Hepatocyte (in vitro differentiated cells): ENCODE measurements around the gene DUOXA2. TPM values are rescaled to one million over a fixed set of nuclear protein-coding genes. Genes with fewer than 3 reads are reported as not detected.
"Not testable (repeated sequence)": the region's sequence is repeated elsewhere in the genome, so short reads cannot be mapped to it uniquely, and the experiment has no call there.

Source experiments
- DNase-seq: peaks from one replicate; pipeline ENCODE4 v3.0.0-alpha.2; 2016; ENCODE audit warnings: low spot score
- H2AFZ ChIP-seq: fragments of 200-600 bp; sonication (generic); 2 replicates; pipeline ENCODE4 v1.6.0; 2016; ENCODE audit warnings: antibody characterized with exemption, mild to moderate bottlenecking
- H3K27ac ChIP-seq: fragments of 200-600 bp; sonication (generic); 2 replicates; pipeline ENCODE4 v1.5.1; 2016; ENCODE audit warnings: mild to moderate bottlenecking
- H3K27me3 ChIP-seq: fragments of 200-600 bp; sonication (generic); 2 replicates; pipeline ENCODE4 v1.6.1; 2016
- H3K36me3 ChIP-seq: fragments of 200-600 bp; sonication (generic); replicated peaks from 2 replicates; pipeline ENCODE4 v1.5.1; 2016; ENCODE audit warnings: low read depth; ENCODE audit not compliant: insufficient read depth
- H3K4me1 ChIP-seq: fragments of 200-600 bp; sonication (generic); 2 replicates; pipeline ENCODE4 v1.5.1; 2016; ENCODE audit warnings: mild to moderate bottlenecking, moderate library complexity; ENCODE audit not compliant: insufficient read depth
- H3K4me2 ChIP-seq: fragments of 200-600 bp; sonication (generic); 2 replicates; pipeline ENCODE4 v1.6.0; 2016
- H3K4me3 ChIP-seq: fragments of 200-600 bp; sonication (generic); 2 replicates; pipeline ENCODE4 v1.5.1; 2016; ENCODE audit warnings: mild to moderate bottlenecking
- H3K79me2 ChIP-seq: fragments of 200-600 bp; sonication (generic); 2 replicates; pipeline ENCODE4 v1.6.0; 2017; ENCODE audit warnings: mild to moderate bottlenecking
- H3K9me2 ChIP-seq: fragments of 200-600 bp; sonication (generic); replicated peaks from 2 replicates; pipeline ENCODE4 v1.6.0; 2017; ENCODE audit warnings: mild to moderate bottlenecking; ENCODE audit not compliant: insufficient read depth
- H3K9me3 ChIP-seq: fragments of 200-600 bp; sonication (generic); 2 replicates; pipeline ENCODE4 v1.5.1; 2016; ENCODE audit warnings: low read depth, mild to moderate bottlenecking
- H4K20me1 ChIP-seq: fragments of 200-600 bp; sonication (generic); 2 replicates; pipeline ENCODE4 v1.6.0; 2016; ENCODE audit warnings: mild to moderate bottlenecking; ENCODE audit not compliant: insufficient read depth, poor library complexity, severe bottlenecking
- CTCF ChIP-seq: fragments of 200-600 bp; sonication (generic); IDR thresholded peaks from 2 replicates; pipeline ENCODE4 v1.5.1; 2016; ENCODE audit warnings: antibody characterized with exemption, mild to moderate bottlenecking; ENCODE audit not compliant: poor library complexity
- EZH2 ChIP-seq: fragments of 200-600 bp; sonication (generic); IDR thresholded peaks from 2 replicates; pipeline ENCODE4 v1.6.1; 2016; ENCODE audit warnings: antibody characterized with exemption, mild to moderate bottlenecking, borderline replicate concordance
- EZH2phosphoT487 ChIP-seq: fragments of 200-600 bp; sonication (generic); IDR thresholded peaks from one replicate; pipeline ENCODE4 v1.6.1; 2018; ENCODE audit warnings: antibody characterized with exemption, mild to moderate bottlenecking, low read depth, moderate library complexity; ENCODE audit not compliant: unreplicated experiment, severe bottlenecking
- WGBS: methylation state at CpG from one replicate; pipeline ENCODE4 v1.1.6; 2016; ENCODE audit warnings: low lambda C conversion rate; ENCODE audit errors: missing lambda C conversion rate; 5-methylcytosine and 5-hydroxymethylcytosine counted together
- polyA plus RNA-seq: library from polyadenylated mRNA; unstranded; fragments of >200 nt; fragmentation: Nextera tagmentation; extraction: Ambion mirVana; gene quantifications from 2 replicates; pipeline ENCODE4 v1.2.1, GENCODE V29; 2016
- total RNA-seq: library from RNA; depleted of rRNA; stranded (reverse); fragments of >200 nt; gene quantifications from 2 replicates; pipeline ENCODE4 v1.2.3, GENCODE V29; 2014

Gene DUOXA2
- total RNA-seq (13.8 and 24.6 TPM in 2 replicates), polyA plus RNA-seq (35.8 and 40.1 TPM in 2 replicates)

DNA sequence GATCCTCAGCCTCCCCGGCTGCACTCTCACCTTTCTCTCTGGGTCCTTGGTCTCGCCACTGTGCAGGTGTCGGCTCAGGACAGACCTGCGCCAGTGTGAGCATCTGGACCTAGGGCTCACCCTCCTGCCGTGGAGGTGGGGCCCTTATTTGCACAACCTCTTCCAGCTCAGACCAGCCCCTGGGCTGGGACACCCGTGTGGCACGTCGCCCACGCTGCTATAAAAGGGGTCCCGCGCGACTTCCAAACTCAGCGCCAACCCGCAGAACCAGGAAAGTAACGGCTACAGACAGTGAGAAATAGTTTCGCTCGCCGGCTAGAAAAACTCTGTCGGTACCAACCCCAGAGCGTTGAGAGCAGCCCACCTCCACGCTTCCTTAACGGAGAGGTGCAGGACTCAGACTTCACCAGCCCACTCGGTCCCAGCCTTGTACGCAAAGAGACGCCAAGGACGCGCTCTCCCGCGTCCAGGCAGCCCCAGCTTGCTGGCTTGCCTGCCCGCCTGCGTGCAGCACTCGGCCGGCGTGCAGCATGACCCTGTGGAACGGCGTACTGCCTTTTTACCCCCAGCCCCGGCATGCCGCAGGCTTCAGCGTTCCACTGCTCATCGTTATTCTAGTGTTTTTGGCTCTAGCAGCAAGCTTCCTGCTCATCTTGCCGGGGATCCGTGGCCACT, at the start of gene DUOXA2, which contains the start of gene DUOX2:
Gene DUOXA2, plus strand, starts transcription at position 251 of the 675 bp plus-strand sequence. Its CDS starts 280 bp downstream, at position 531.
Gene DUOX2, minus strand, starts transcription at position 97 of the 675 bp plus-strand sequence. CDS start 761 bp downstream, outside the sequence.
- Histone ChIP-seq H3K9me3 (no peaks in the 10 kb centered on the region), H3K4me3 (no peak within 1 kb of the TSS), H3K36me3 (no peaks in the 10 kb centered on the region), H3K9me2 (no peaks in the 10 kb centered on the region), H4K20me1 (no peaks in the 10 kb centered on the region), H2AFZ (no peak within 1 kb of the TSS), H3K27ac (no peak within 1 kb of the TSS), H3K4me2 (peak within 1 kb of the TSS; percentile 89), H3K79me2 (no peaks in the 10 kb centered on the region), H3K4me1 (peaks cover 20% of the 10 kb centered on the region), H3K27me3 (peaks cover 76% of the 10 kb centered on the region)
- peak; percentile 92 for TF ChIP-seq EZH2
- no peak for TF ChIP-seq CTCF
- DNase-seq, result peak; percentile 41
- 10% methylated on average over 42 of the region's 42 CpGs for WGBS

DNA sequence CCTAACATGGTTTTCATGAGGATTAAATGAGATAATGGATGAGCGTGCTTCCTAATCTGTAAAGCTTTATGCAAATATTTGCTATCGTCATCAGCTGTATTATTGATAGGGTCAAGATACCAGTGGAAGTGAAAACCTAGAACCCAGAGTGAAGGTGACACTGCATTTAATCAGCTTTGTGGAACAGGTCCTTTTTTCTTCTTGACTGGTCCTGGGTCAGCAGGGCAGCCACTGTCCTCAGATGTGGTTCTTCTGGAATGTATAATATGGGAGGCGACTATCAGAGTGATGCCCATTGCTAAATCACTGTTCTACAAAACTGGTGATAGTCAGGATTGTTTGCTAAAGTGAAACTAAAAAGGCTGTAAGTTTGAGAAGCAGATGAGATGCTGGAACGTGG, 49.7 kb upstream of the DUOXA2 start:
- H3K4me3 ChIP-seq, result no peak overlapping the region
- H4K20me1 ChIP-seq, result no peaks in the 10 kb centered on the region
- peaks cover 7% of the 10 kb centered on the region for H3K4me1 ChIP-seq
- 65% methylated on average over 4 of the region's 4 CpGs for WGBS
- no peak overlapping the region for H2AFZ ChIP-seq
- no peaks in the 10 kb centered on the region for H3K36me3 ChIP-seq
- H3K9me2 ChIP-seq, result no peaks in the 10 kb centered on the region
- TF ChIP-seq CTCF (no peak), EZH2 (no peak), EZH2phosphoT487 (no peak)
- H3K4me2 ChIP-seq, result no peak overlapping the region
- H3K9me3 ChIP-seq, result no peaks in the 10 kb centered on the region
- DNase-seq, result no peak
- no peaks in the 10 kb centered on the region for H3K27me3 ChIP-seq
- H3K27ac ChIP-seq, result peak overlapping the region; percentile 64
- no peaks in the 10 kb centered on the region for H3K79me2 ChIP-seq

DNA sequence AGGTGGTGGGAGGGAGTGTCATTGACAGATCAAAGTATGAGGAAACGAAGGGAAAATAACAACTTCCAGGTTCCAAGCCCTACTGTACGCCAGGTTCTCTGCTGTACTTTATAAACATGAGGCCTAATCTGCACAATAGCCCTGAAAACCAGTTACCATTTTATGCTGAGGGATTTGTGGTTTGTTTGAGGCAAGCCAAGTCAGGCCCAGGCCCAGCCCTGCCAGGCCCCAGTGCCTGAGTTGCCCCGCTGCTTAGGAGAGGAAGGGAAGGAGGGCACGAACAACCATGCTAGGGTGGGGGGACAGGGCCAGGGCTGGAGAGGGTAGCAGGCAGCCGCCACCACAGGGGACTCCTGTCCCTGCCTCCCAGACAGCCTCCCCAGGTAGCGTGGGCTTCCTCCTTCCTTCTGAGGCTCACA, 44.2 kb upstream of the DUOXA2 start:
- H3K27ac ChIP-seq, result peak overlapping the region; percentile 90
- not testable (repeated sequence) for H3K4me1 ChIP-seq, H2AFZ ChIP-seq, H3K4me3 ChIP-seq, H4K20me1 ChIP-seq, H3K79me2 ChIP-seq, H3K9me3 ChIP-seq, H3K27me3 ChIP-seq, H3K4me2 ChIP-seq, H3K9me2 ChIP-seq, H3K36me3 ChIP-seq, DNase-seq
- 85% methylated on average over 5 of the region's 6 CpGs for WGBS

DNA sequence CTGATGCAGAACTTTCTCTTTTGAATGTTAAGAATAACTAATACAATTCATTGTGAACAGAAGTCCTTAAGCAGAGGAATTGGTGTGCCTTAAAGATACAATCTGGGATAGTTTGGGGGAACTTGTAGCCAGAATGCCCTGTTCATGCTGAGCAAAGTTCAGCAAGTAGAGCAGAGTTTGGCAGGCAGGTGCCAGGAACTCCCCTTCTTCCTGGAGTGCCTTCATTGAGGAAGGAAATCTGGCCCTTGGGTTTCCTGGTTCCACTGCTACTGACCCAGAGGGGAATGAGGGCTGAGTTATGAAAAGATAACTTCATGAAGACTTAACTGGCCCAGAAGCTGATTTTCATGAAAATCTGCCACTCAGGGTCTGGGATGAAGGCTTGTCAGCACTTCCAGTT, 40.5 kb upstream of the DUOXA2 start:
- DNase-seq, H3K27me3 ChIP-seq, H3K4me2 ChIP-seq, H2AFZ ChIP-seq, H3K79me2 ChIP-seq, H3K9me3 ChIP-seq, H3K9me2 ChIP-seq, H3K36me3 ChIP-seq, H4K20me1 ChIP-seq, H3K4me3 ChIP-seq: not testable (repeated sequence)
- Histone ChIP-seq H3K27ac (peak overlapping the region; percentile 71), H3K4me1 (peaks cover 16% of the 10 kb centered on the region)

DNA sequence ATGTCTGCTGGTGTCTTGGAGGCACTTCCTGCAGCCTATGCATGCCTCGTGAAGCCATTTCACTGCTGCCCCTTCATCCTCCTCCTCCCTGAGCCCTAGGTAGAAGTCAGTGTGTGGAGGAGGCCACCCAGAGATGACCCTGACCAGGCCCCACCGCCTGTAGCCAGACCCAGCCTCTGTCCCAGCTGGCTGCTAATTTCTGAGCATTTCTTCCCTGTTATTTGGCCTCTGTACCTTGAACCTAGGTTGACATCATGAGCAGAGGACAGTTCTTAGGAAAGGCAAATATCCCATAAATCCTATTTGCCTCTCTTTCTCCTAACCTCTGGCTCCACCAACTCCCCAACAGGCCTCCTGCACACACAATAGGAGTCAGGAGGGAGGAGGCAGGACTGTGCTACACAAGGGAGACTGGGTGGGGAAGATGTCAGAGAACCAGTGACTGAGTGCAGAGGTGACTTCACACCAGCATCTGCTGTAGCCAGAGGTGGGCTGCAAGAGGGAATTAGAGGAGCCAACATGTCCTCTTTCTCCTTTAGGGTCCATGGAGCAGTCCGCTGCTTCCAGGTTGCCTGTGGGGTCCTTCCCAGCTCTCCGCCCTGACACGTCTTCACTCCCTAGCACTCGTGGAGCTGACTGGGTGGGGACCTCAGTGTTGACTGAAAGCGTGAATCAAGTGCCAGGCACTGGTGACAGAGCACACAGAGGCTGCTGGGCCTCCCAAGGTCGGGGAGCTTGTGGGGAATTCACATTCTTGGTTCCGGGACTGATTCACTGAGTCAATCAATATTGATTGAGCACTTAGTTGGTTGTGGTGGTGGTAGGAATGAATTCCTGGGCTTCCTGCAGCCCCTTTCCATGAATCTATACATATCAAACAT, 38.4 kb upstream of the DUOXA2 start:
- not testable (repeated sequence) for H4K20me1 ChIP-seq, H3K4me3 ChIP-seq, H3K9me3 ChIP-seq, H3K4me1 ChIP-seq, H3K4me2 ChIP-seq, H3K36me3 ChIP-seq, H3K79me2 ChIP-seq, DNase-seq, H2AFZ ChIP-seq, H3K9me2 ChIP-seq, H3K27me3 ChIP-seq
- 71% methylated on average over 1 of the region's 9 CpGs for WGBS
- H3K27ac ChIP-seq, result peak overlapping the region; percentile 91

DNA sequence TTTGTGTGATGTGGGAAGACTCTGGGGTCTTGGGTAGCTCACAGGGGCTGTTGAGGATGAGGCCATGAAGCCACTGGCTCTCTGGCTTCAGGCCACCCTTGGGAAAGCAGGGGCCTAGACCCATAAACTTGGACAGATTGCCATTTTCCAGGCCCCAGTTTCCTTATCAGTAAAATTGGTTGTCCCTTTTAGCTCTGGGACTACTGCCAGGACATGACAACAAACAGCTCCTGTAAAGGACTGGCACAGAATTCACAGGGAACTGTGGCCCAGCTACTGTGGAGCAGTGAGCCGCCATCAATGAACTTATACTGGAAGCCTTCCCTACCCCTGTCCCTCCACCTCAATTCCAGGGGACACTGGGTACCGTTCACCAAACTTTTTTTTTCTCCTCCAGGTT, 36.7 kb upstream of the DUOXA2 start:
- H2AFZ ChIP-seq, H3K9me2 ChIP-seq, DNase-seq, H3K4me2 ChIP-seq, H3K9me3 ChIP-seq, H3K4me1 ChIP-seq, H3K4me3 ChIP-seq, H4K20me1 ChIP-seq, H3K27me3 ChIP-seq, H3K79me2 ChIP-seq, H3K36me3 ChIP-seq: not testable (repeated sequence)
- H3K27ac ChIP-seq, result peak overlapping the region; percentile 74
- WGBS, result 96% methylated on average over 2 of the region's 2 CpGs
